Stimulated activated CD4-positive, alpha-beta T cell treated with anti-CD3 and anti-CD28 coated beads, Interleukin-12 subunit alpha, Interleukin-12 subunit beta, amount 100 ng/mL, for 48 hours (primary cell): ENCODE results near the gene CLCN4.

Experiments used
- DNase-seq, 3 donors: peaks; one replicate each; pipeline ENCODE4 v3.0.0-alpha.2; 2020; ENCODE audit warnings: low read depth in 2 of 3, low spot score in 1 of 3

The CLCN4 gene

DNA sequence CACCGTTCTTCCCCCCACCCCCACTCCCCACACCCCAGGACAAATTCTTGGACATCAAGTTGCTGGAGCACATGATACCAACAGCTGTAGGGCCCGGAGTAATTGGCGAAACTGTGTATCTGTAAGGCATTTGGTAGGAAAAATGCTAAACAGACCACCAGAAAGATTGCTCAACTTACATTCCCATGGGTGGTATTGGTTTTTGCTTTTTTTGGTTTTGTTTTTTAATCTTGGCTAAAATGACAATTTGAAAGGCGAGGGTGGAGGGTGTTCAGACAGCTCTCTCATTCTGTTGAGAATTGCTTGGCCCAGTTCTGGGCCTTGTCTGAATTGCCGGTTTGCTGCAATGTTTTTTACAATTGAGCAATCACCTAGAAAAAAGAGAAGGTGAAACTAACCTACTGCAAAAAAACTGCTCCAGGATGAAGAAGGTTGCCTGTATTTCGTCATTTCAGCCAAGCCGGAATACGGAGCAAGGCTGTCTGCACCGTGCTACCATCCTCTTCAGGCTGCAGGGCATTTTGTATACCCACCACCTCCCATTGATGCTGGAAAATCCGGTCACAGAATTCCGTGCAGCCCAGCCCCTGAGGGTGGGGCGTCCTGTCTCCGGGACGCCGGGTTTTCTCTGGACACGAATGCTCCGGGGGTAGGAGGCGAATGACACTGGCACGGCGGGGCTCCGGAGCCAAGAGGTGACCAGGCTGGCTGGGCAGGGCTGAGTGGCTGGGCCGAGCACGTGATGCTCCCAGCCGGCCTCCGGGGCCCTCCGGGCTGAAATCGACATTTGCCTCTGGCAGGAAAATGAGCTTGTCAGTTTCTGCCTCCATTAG lies at the start of gene CLCN4:
CLCN4 (plus strand) TSS at position 777 of the 833 bp plus-strand sequence. CDS start 28,058 bp downstream, outside the sequence.
- DNase-seq = no peak

GRCh38 chrX:10107483-10107882 lies 49.3 kb upstream of the CLCN4 start:
- no peak for DNase-seq

DNA sequence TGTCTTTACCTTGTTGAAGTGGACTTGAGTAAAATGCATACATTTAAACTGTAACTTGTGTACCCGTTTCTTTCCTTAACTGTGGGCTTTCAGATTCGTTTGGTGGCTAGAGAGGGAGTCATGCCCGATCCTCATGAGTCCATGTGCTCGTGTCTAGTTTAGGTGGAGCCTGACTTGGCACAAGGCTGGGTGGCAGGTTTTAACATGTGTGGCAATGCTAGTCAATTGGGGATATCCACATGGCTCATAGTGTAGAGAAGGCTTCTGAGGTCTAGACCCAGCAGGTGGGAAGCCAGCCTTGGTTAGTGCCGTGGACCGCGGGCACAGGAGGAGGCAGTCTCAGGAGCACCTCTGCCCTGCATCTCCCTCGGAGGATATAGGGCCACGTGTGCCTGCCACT lies 48.5 kb upstream of the CLCN4 start:
- DNase-seq = no peak

DNA sequence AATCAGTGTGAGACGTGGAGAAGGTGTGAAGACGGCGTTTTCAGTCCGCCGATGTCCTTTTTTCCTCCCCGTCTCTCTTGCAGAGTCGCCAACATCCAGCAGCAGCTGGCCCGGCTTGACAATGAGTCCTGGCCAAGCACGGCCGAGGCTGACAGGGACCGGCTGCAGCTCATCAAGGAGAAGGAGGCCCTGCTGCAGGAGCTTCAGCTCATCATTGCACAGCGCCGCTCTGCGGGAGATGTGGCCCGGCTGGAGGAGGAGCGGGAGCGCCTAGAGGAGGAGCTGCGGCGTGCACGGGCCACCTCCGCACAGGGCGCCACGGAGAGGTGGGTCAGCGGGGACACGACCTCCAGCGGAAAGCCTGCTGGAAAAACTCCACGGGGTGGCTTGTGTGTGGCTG lies 47.1 kb upstream of the CLCN4 start:
- DNase-seq = no peak

GRCh38 chrX:10110316-10110935 lies 46.3 kb upstream of the CLCN4 start:
- peak in 1 of 3 donors; percentile 4 for DNase-seq

DNA sequence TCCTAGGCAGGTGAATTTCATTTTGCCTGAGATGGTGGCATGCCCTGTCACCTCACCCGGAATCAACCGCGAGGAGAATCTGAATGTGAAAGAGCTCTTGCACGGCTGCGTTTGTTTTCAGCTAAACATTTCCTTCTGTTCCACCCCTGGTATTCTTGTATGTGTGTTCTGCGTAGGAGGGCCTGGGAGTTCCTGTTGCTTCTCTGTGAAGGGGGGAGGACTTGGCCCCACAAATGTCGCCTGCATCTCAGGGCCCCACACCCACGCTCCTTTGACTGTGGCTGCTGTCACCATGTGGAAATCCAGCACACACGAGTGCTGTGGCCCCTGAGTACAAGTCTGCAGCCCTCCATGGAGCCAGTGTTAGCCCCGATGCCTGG lies 45.8 kb upstream of the CLCN4 start:
- DNase-seq = peak; percentile 35 to 55 (median 52)

DNA sequence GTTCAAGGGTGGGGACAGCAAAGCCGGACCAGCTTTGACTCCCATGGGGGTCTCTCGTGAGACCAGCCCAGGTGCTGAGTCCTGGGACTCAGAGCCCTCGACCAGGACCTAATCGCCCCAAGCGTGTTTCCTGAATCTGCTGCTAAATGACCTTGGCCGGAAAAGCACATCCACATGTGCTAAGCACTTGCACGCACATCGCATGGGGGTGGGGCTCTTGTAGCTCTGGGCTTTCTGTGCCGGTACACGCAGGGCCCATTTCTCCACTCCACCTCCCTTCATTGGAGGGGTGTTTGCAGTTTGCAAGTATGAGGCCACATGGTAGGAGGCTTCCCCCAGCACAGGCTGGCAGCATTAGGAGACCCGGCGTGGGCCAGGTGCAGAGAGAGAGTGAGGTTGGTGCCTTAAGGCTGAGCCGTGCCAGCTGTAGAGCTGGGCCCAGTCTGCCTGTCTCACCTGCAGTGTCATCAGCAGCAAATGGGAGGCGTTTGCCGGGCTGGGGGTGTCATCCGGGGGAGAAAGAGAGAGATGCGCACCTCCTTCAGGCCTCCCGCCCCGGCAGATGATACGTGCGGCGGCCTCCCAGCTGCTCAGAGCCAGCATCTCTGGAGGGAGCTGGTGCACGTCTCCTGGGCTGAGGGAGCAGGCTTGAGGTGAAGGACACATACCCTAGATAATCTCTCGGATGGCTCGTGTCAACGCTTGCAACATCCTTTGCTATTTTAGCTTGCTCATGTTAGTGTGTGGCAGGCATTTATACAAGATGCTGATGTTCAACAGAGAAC lies 45.2 kb upstream of the CLCN4 start:
- peak; percentile 27 to 40 (median 35) for DNase-seq

- DNase-seq = no peak
Measured at GRCh38 chrX:10112510-10112909, 44.3 kb upstream of the CLCN4 start.

DNA sequence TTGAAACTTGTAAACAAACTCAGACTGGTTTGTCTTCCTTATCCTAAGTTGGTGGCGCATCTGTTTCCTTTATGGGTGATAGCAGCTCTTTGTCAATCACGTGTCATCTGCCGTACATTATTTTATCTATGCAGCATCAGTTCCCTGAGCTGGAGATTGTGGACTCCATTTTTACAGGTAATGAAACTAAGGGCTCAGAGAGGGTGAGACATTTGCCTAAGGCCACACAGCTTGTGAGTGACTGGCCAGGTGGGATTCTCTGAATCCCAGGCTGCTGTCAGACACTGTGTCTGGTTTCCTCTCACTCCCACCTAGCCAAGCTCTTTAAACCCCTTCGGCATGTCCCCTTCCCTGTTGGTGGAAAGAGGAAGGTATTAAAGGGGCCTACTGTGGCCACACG lies 41.7 kb upstream of the CLCN4 start:
- no peak for DNase-seq

DNA sequence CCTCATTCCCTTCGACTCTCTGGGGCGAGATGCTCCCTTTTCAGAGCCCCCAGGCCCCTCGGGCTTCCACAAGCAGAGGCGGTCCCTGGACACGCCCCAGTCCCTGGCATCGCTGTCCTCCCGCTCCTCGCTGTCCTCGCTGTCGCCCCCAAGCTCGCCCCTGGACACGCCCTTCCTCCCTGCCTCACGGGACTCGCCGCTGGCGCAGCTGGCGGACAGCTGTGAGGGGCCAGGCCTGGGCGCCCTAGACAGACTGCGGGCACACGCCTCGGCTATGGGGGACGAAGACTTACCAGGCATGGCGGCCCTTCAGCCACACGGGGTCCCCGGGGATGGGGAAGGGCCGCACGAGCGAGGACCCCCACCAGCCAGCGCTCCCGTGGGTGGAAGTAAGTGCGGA lies 39.5 kb upstream of the CLCN4 start:
- no peak for DNase-seq

DNA sequence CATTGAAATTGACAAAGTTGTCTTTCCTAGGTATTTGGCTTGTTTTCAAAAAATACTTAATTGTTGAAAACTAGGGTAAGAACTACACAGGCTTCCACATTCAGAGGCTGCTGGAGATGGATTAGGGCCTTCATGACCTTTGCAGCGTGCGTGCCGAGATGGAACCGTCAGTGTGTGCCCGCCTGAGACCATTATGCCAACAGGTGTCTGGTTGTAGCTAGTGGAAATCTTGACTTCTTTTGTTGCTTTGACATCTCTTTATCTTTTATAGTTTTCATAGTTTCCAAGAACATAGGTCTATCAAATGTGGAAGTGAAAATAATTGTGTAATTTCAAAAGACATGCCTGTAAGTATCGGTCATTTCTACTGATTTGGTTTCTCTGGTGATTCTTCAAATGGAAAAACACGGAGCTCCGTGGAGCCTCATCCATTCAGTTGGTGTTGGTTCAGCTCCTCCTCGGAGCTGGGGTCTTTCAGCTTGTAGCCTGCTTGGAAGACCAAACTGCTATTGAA lies 38.9 kb upstream of the CLCN4 start:
- no peak for DNase-seq

DNA sequence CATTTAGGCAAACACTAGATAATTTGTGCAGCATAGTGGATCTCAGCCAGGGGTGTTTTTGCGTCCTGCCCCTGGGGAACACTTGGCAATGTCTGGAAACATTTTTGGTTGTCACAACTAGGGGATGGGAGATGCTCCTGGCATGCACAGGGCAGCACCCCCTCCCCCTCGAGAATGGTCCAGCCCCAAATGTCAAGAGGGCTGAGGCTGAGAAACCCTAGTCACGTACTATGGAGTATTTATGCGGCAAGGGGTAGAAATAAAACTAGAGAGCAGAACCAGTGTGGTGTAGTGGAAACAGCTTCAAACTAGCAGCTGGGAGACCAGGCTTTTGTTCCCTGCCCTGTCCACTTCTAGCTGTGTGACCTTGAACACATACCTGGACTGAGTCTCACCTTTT lies 38.2 kb upstream of the CLCN4 start:
- no peak for DNase-seq

DNA sequence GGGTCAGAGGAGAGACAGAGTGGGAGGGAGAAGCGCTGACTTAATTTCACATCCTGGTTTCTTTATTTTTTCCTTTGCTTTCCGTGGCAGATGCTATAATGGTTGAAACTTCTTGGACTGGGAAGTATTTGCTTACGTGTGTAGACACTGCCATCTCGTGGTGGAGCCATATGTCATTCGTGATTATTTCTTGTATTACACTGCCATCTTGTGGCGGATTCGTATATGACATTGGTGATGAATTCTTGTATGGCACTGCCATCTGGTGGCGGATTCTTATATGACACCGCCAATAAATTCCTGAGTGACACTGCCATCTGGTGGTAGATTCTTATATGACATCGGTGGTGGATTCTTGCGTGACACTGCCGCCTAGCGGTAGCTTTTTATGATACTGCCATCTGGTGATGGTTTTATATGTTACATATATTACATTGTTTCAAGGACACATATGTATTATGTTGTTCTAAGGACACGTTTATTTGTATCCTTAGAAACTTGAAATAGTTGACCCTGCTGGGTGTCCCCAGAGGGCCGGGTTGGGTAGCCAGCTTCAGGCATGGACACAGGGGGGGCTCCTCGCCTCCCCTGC lies 37.3 kb upstream of the CLCN4 start:
- peak; percentile 34 to 92 (median 34) for DNase-seq

- no peak for DNase-seq
Measured at GRCh38 chrX:10120331-10120730, 36.4 kb upstream of the CLCN4 start.

DNA sequence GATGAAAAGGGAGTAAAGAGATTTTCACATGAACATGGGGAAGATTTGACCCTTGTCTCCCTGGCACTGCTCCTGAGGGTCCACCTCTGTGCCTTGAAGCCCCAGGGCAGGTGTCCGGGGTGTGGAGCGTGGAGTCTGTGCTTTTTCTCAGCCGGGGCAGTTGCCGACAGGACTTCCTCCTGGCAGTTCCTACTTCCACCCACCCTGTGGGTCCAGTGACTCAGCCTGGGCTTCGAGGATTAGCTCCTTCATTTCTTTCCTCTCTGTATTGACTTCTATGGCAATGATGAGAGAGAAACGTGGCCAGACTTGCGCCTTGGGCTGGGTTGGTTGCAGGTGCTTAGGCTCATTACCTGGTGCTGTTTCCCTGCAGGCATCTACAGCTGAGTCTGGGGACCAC lies 35.9 kb upstream of the CLCN4 start:
- DNase-seq = no peak

- DNase-seq = no peak
Measured at GRCh38 chrX:10121787-10122186, 35.0 kb upstream of the CLCN4 start.

- DNase-seq = no peak
Measured at GRCh38 chrX:10124506-10125247, 32.1 kb upstream of the CLCN4 start.

- no peak for DNase-seq
Measured at GRCh38 chrX:10125248-10125615, 31.5 kb upstream of the CLCN4 start.

DNA sequence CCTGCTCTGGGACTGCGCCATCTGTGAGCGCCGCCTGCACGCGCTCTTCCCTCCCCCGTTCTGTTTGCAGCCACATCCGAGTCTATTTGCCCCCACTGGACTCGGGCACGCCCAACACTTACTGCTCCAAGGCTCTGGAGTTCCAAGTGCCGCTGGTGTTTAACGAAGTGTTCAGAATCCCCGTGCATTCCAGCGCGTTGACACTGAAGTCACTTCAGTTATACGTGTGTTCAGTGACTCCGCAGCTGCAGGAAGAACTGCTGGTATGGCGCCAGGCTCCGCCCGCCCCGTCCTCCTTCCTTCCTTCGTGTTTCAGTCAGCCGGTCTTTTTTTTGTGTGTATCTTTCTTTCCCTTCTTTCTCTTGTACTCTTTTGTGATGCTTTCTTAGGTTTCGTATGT lies 30.7 kb upstream of the CLCN4 start:
- no peak for DNase-seq

DNA sequence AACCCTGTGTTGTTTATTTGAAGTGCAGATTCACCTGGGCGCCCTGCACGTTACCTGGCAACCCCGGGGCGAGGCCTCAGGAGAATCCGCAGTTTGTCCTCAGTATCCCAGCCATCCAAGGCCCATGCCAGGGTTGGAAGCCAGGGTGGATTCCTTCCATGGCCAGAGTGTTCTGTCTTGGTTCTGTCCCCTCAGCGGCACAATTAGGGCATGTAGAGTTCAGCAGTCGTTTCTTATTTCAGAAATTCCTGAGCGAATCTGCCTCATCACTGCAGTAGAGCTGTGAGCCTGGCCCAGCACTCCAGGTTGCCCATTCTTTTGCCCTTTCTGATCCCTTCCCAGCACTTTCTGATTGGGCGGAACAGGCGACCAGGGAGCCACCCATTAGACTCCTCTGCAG lies 29.9 kb upstream of the CLCN4 start:
- DNase-seq = no peak

DNA sequence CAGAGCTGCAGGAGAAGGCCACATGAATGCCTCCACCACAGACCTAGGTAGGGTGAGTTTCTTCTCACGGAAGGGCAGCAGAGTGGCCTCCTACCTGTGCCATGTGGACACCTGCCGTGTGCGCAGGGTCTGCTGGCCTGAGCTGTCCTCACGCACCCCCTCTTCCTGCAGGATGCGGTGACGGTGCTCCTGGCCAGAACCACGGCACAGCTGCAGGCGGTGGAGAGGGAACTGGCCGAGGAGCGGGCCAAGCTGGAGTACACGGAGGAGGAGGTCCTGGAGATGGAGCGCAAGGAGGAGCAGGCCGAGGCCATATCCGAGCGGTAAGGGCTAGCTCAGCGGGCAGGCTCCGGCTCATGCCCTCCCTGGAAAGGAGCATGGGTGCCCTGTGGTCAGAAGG lies 28.4 kb upstream of the CLCN4 start:
- no peak for DNase-seq
